LNCaP clone FGC (cell line): ENCODE measurements around the gene BABAM2.
A peak's percentile ranks its signal among the peaks of the same experiment; 100 is the strongest.

Source experiments
- DNase-seq: peaks from one replicate; pipeline ENCODE4 v3.0.0-alpha.2; 2011; ENCODE audit warnings: low read depth
- H3K4me3 ChIP-seq: 2 replicates; pipeline ENCODE4 v1.5.1; 2011; ENCODE audit warnings: mild to moderate bottlenecking, low read depth, low read length, control low read depth
- TF ChIP-seq, protein P1 (sequence below): IDR thresholded peaks from 2 replicates; pipeline ENCODE4 v1.5.1; 2012; ENCODE audit warnings: mild to moderate bottlenecking; ENCODE audit not compliant: control insufficient read depth, insufficient read depth; ENCODE audit errors: extremely low read depth

BABAM2 gene

GRCh38 chr2:28134857-28135256 is 244.3 kb downstream of the BABAM2 start:
- no peak for DNase-seq
- TF ChIP-seq, protein P1, sequence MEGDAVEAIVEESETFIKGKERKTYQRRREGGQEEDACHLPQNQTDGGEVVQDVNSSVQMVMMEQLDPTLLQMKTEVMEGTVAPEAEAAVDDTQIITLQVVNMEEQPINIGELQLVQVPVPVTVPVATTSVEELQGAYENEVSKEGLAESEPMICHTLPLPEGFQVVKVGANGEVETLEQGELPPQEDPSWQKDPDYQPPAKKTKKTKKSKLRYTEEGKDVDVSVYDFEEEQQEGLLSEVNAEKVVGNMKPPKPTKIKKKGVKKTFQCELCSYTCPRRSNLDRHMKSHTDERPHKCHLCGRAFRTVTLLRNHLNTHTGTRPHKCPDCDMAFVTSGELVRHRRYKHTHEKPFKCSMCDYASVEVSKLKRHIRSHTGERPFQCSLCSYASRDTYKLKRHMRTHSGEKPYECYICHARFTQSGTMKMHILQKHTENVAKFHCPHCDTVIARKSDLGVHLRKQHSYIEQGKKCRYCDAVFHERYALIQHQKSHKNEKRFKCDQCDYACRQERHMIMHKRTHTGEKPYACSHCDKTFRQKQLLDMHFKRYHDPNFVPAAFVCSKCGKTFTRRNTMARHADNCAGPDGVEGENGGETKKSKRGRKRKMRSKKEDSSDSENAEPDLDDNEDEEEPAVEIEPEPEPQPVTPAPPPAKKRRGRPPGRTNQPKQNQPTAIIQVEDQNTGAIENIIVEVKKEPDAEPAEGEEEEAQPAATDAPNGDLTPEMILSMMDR, result no peak
- H3K4me3 ChIP-seq, result no peak overlapping the region

DNA sequence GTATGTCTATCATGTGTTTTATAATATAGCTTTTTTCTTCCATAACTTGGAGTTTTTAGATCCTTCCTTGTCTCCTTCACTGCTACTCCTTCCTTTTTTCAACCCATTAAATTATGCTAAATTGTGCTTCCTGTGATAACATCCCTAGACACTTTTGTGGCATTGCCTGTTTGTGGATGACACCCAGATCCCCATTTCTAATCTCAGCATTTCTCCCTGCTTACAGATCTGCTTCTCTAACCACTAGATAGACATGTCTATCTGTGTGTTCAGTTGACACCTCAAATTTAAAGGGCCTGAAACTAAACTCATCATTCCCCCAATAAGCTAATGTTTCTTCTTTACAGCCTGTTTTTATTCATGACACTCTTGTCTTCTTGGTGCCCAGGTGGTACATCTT is 244.8 kb downstream of the BABAM2 start:
- DNase-seq, result no peak
- TF ChIP-seq, protein P1, result no peak
- H3K4me3 ChIP-seq, result no peak overlapping the region

DNA sequence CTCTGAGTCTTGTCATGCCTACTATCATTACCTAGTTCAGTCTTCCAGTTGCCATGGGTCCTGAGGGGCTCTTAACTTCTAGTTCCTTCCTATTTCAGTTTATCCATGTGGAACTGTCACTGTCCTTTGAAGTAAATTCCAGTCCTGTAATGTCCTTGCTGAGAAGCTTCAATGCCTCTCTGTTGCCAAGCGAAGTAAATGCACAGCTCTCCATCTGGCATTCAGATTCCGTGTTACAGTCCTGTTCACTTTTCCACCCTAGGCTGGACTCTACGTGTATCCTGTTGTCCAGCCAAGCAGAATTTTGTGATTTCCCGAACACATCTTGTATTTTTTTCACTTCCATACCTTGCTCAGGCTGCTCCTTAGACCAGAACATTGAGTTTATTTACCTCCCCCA is 245.3 kb downstream of the BABAM2 start:
- no peak for DNase-seq
- TF ChIP-seq, protein P1, result no peak
- H3K4me3 ChIP-seq, result no peak overlapping the region

- no peak for DNase-seq
- TF ChIP-seq, protein P1, result no peak
- no peak overlapping the region for H3K4me3 ChIP-seq
These were observed 246.0 kb downstream of the BABAM2 start for GRCh38 chr2:28136556-28136955.

DNA sequence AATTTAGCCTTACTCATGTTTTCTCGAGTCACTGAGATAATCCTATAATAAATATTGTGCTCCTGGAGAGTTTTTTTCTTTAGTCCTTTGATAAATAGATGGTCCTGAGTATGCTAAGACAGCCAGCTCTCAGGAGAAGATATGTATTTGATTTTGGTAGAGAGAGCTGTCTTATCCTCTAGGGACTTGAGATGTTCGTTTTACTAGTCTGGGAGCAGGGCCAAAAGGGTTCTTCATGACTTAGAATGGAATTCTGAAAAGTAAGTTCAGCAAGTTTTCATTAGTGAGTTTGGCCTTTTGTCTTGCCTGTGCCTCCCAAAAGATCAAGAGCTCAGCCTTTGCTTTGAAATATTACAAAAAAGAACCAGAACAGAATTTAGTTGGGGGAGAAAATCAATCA is 246.7 kb downstream of the BABAM2 start:
- DNase-seq, result peak; percentile 78
- TF ChIP-seq, protein P1, result no peak
- H3K4me3 ChIP-seq, result no peak overlapping the region

GRCh38 chr2:28142386-28142785 is 251.9 kb downstream of the BABAM2 start:
- no peak overlapping the region for H3K4me3 ChIP-seq
- DNase-seq, result peak; percentile 59
- TF ChIP-seq, protein P1, result no peak

DNA sequence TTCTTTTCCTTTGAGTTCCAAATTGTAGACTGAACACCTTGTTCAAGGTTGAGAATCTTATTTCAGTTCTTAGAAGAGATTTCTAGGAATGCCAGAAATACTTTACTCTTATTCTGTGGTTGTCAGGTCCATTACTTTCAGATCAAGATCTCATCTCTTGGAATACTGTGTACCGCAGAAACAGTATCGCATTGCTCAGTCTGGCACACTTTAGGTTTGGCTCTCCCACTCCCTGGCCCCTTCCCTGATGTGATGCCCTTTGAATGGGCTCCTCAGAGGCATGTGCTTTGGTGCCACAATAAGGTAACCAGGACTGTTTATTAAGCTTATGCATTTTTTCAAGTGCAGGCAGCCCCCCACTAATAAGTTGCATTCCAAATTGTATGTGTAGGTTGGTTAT is 257.5 kb downstream of the BABAM2 start:
- DNase-seq, result no peak
- TF ChIP-seq, protein P1, result no peak
- no peak overlapping the region for H3K4me3 ChIP-seq
